ENCODE data around the gene KAT8. TPM values are rescaled to one million over a fixed set of nuclear protein-coding genes. Genes with fewer than 3 reads are reported as not detected.
A peak's percentile ranks its signal among the peaks of the same experiment; 100 is the strongest.

The KAT8 gene
- total RNA-seq, 1 donor = 31.8 TPM

- peaks cover 4% of the 10 kb centered on the region for H3K4me1 ChIP-seq (ENCODE audit: insufficient read depth, low read length)
- no peaks in the 10 kb centered on the region for H4K20me1 ChIP-seq (ENCODE audit: insufficient read depth, low read length)
- H3K27ac ChIP-seq (ENCODE audit: low read depth, low read length) = no peak overlapping the region
- no peak overlapping the region for H3K4me2 ChIP-seq (ENCODE audit: insufficient read depth, low read length)
- peak; percentile 42 for DNase-seq (ENCODE audit: insufficient read length, low spot score, missing footprints)
- no peak for TF ChIP-seq CTCF (IDR thresholded peaks at IDR 0.05; ENCODE audit: extremely low read depth, low read depth, low read length)
- H3K36me3 ChIP-seq (ENCODE audit: insufficient read depth, low read length) = no peaks in the 10 kb centered on the region
- H3K4me3 ChIP-seq (ENCODE audit: insufficient read depth, low read length) = no peak overlapping the region
- no peaks in the 10 kb centered on the region for H3K9me3 ChIP-seq (ENCODE audit: low read depth, low read length)
- no peaks in the 10 kb centered on the region for H3K79me2 ChIP-seq (ENCODE audit: insufficient read depth, low read length)
- H2AFZ ChIP-seq (ENCODE audit: low read length) = no peak overlapping the region
- H3K27me3 ChIP-seq (ENCODE audit: insufficient read depth, low read length) = peaks cover 30% of the 10 kb centered on the region
Measured at GRCh38 chr16:31147574-31147973, 30.1 kb downstream of the KAT8 start.

GRCh38 chr16:31148281-31148728 lies 30.8 kb downstream of the KAT8 start:
- no peaks in the 10 kb centered on the region for H3K36me3 ChIP-seq (ENCODE audit: insufficient read depth, low read length)
- H3K4me3 ChIP-seq (ENCODE audit: insufficient read depth, low read length) = no peak overlapping the region
- H3K4me2 ChIP-seq (ENCODE audit: insufficient read depth, low read length) = no peak overlapping the region
- H3K9me3 ChIP-seq (ENCODE audit: low read depth, low read length) = no peaks in the 10 kb centered on the region
- H3K79me2 ChIP-seq (ENCODE audit: insufficient read depth, low read length) = no peaks in the 10 kb centered on the region
- no peak for TF ChIP-seq CTCF (IDR thresholded peaks at IDR 0.05; ENCODE audit: extremely low read depth, low read depth, low read length)
- H3K27me3 ChIP-seq (ENCODE audit: insufficient read depth, low read length) = peaks cover 30% of the 10 kb centered on the region
- no peaks in the 10 kb centered on the region for H3K4me1 ChIP-seq (ENCODE audit: insufficient read depth, low read length)
- H3K27ac ChIP-seq (ENCODE audit: low read depth, low read length) = no peak overlapping the region
- peak; percentile 76 for DNase-seq (ENCODE audit: insufficient read length, low spot score, missing footprints)
- H2AFZ ChIP-seq (ENCODE audit: low read length) = no peak overlapping the region
- no peaks in the 10 kb centered on the region for H4K20me1 ChIP-seq (ENCODE audit: insufficient read depth, low read length)

GRCh38 chr16:31148896-31149295 lies 31.4 kb downstream of the KAT8 start:
- no peaks in the 10 kb centered on the region for H4K20me1 ChIP-seq (ENCODE audit: insufficient read depth, low read length)
- no peak overlapping the region for H3K4me3 ChIP-seq (ENCODE audit: insufficient read depth, low read length)
- TF ChIP-seq CTCF (IDR thresholded peaks at IDR 0.05; ENCODE audit: extremely low read depth, low read depth, low read length) = no peak
- no peak overlapping the region for H3K4me2 ChIP-seq (ENCODE audit: insufficient read depth, low read length)
- no peaks in the 10 kb centered on the region for H3K79me2 ChIP-seq (ENCODE audit: insufficient read depth, low read length)
- no peaks in the 10 kb centered on the region for H3K36me3 ChIP-seq (ENCODE audit: insufficient read depth, low read length)
- peak; percentile 3 for DNase-seq (ENCODE audit: insufficient read length, low spot score, missing footprints)
- no peak overlapping the region for H2AFZ ChIP-seq (ENCODE audit: low read length)
- H3K27ac ChIP-seq (ENCODE audit: low read depth, low read length) = no peak overlapping the region
- H3K9me3 ChIP-seq (ENCODE audit: low read depth, low read length) = no peaks in the 10 kb centered on the region
- peaks cover 30% of the 10 kb centered on the region for H3K27me3 ChIP-seq (ENCODE audit: insufficient read depth, low read length)
- H3K4me1 ChIP-seq (ENCODE audit: insufficient read depth, low read length) = no peaks in the 10 kb centered on the region

GRCh38 chr16:31149332-31149731 lies 31.9 kb downstream of the KAT8 start:
- no peak overlapping the region for H3K4me2 ChIP-seq (ENCODE audit: insufficient read depth, low read length)

More at GRCh38 chr16:31149332-31149731, 31.9 kb downstream of the KAT8 start:
- H3K79me2 ChIP-seq (ENCODE audit: insufficient read depth, low read length) = no peaks in the 10 kb centered on the region
- H3K36me3 ChIP-seq (ENCODE audit: insufficient read depth, low read length) = no peaks in the 10 kb centered on the region
- no peak overlapping the region for H2AFZ ChIP-seq (ENCODE audit: low read length)
- no peaks in the 10 kb centered on the region for H3K4me1 ChIP-seq (ENCODE audit: insufficient read depth, low read length)
- H3K4me3 ChIP-seq (ENCODE audit: insufficient read depth, low read length) = no peak overlapping the region
- peak; percentile 51 for DNase-seq (ENCODE audit: insufficient read length, low spot score, missing footprints)
- H4K20me1 ChIP-seq (ENCODE audit: insufficient read depth, low read length) = no peaks in the 10 kb centered on the region
- no peak overlapping the region for H3K27ac ChIP-seq (ENCODE audit: low read depth, low read length)
- peaks cover 30% of the 10 kb centered on the region for H3K27me3 ChIP-seq (ENCODE audit: insufficient read depth, low read length)
- no peaks in the 10 kb centered on the region for H3K9me3 ChIP-seq (ENCODE audit: low read depth, low read length)
- TF ChIP-seq CTCF (IDR thresholded peaks at IDR 0.05; ENCODE audit: extremely low read depth, low read depth, low read length) = no peak

Measured in osteoblast (primary cell).